Activated B cell treated with CpG ODN at 0.5 μM for 24 hours (primary cell): ENCODE results near the gene AMPD2. TPM values are rescaled to one million over a fixed set of nuclear protein-coding genes. Genes with fewer than 3 reads are reported as not detected.

Experiments
- ATAC-seq: fragments of 200-7000 bp; cut with Tn5 transposase; one replicate; pipeline ENCODE4 v1.10.0; 2021; ENCODE audit warnings: low read depth, mild to moderate bottlenecking, moderate library complexity
- CTCF ChIA-PET: fragments of 350-600 bp; sonication (Branson Sonifier 250); formaldehyde crosslinking; loops from one replicate; lab custom pipeline; 2021; ENCODE audit warnings: antibody characterized with exemption; lab: Charles Lee
- POLR2A ChIA-PET: fragments of 350-600 bp; sonication (Branson Sonifier 250); formaldehyde crosslinking; loops from one replicate; lab custom pipeline; 2021; ENCODE audit warnings: antibody characterized with exemption; lab: Charles Lee
- DNase-seq: peaks from one replicate; pipeline ENCODE4 v3.0.0; 2022
- H3K27ac Mint-ChIP-seq: one replicate; pipeline ENCODE4 v1.8.0; 2020; ENCODE audit warnings: mixed read lengths
- H3K27me3 Mint-ChIP-seq: one replicate; pipeline ENCODE4 v1.8.0; 2021; ENCODE audit warnings: mixed read lengths
- H3K36me3 Mint-ChIP-seq: one replicate; pipeline ENCODE4 v1.8.0; 2021; ENCODE audit warnings: low read depth, mixed read lengths
- H3K4me1 Mint-ChIP-seq: one replicate; pipeline ENCODE4 v1.8.0; 2021; ENCODE audit warnings: mixed read lengths
- H3K4me3 Mint-ChIP-seq: one replicate; pipeline ENCODE4 v1.8.0; 2020; ENCODE audit warnings: mild to moderate bottlenecking, mixed read lengths
- H3K9me3 Mint-ChIP-seq: one replicate; pipeline ENCODE4 v1.8.0; 2020; ENCODE audit warnings: mixed read lengths
- intact Hi-C: fragments of 100-400 bp; cut with micrococcal nuclease; formaldehyde crosslinking; loops from one replicate; pipeline ENCODE4 v1.15.1; 2024
- total RNA-seq: library from RNA; stranded (reverse); gene quantifications from 2 replicates; pipeline ENCODE4 v1.2.3, GENCODE V29; 2022
- TF ChIP-seq, protein P1 (sequence below): fragments of 200-600 bp; IDR thresholded peaks from one replicate; pipeline ENCODE4 v1.8.0; 2022; ENCODE audit warnings: antibody characterized with exemption, mild to moderate bottlenecking

AMPD2 gene
- total RNA-seq, 1 donor from 2014 or later, result 64.9 TPM

- H3K9me3 Mint-ChIP-seq, result no peaks in the 10 kb centered on the region
- ChIA-PET CTCF (interaction anchor here (1.8 to 2.3 kb wide), 2 partner anchors 11 to 21 kb away, joined by 9 to 11 read pairs; no protein-coding TSS in a partner anchor), POLR2A (interaction anchor here (0.7 to 2.8 kb wide), 11 partner anchors 10 to 519 kb away, joined by 3 to 35 read pairs (median 5); partner anchors contain the start of genes AHCYL1, ATXN7L2, GNAI3 and GSTM1)
- H3K27ac Mint-ChIP-seq, result peak overlapping the region; percentile 93
- no peak for ATAC-seq
- intact Hi-C loops, result loop anchor here (1.0 kb wide), 3 partner anchors 21 to 125 kb away; partner anchors contain the start of genes CYB561D1 and GNAI3
- TF ChIP-seq, protein P1, sequence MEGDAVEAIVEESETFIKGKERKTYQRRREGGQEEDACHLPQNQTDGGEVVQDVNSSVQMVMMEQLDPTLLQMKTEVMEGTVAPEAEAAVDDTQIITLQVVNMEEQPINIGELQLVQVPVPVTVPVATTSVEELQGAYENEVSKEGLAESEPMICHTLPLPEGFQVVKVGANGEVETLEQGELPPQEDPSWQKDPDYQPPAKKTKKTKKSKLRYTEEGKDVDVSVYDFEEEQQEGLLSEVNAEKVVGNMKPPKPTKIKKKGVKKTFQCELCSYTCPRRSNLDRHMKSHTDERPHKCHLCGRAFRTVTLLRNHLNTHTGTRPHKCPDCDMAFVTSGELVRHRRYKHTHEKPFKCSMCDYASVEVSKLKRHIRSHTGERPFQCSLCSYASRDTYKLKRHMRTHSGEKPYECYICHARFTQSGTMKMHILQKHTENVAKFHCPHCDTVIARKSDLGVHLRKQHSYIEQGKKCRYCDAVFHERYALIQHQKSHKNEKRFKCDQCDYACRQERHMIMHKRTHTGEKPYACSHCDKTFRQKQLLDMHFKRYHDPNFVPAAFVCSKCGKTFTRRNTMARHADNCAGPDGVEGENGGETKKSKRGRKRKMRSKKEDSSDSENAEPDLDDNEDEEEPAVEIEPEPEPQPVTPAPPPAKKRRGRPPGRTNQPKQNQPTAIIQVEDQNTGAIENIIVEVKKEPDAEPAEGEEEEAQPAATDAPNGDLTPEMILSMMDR, result no peak
- no peak for DNase-seq
- H3K27me3 Mint-ChIP-seq, result no peaks in the 10 kb centered on the region
- H3K4me3 Mint-ChIP-seq, result peak overlapping the region; percentile 90
- H3K36me3 Mint-ChIP-seq, result peaks cover 4% of the 10 kb centered on the region
- H3K4me1 Mint-ChIP-seq, result peaks cover 69% of the 10 kb centered on the region
These were observed 719 bp upstream of the AMPD2 start for GRCh38 chr1:109618661-109619575.

GRCh38 chr1:109620401-109620791 lies 759 bp downstream of the AMPD2 start:
- H3K27ac Mint-ChIP-seq, result peak overlapping the region; percentile 93
- peak; percentile 1 for ATAC-seq
- TF ChIP-seq, protein P1, result no peak
- DNase-seq, result no peak
- intact Hi-C loops, result loop anchor here (2.0 to 10.0 kb wide), 3 partner anchors 36 to 508 kb away; partner anchors contain the start of genes ELAPOR1, GSTM4 and PSMA5
- peak overlapping the region; percentile 90 for H3K4me3 Mint-ChIP-seq
- H3K36me3 Mint-ChIP-seq, result peaks cover 6% of the 10 kb centered on the region
- H3K27me3 Mint-ChIP-seq, result no peaks in the 10 kb centered on the region
- no peaks in the 10 kb centered on the region for H3K9me3 Mint-ChIP-seq
- CTCF ChIA-PET, result interaction anchor here (0.7 to 2.3 kb wide), 4 partner anchors 10 to 127 kb away, joined by 3 to 11 read pairs (median 8); partner anchors contain the start of gene CYB561D1
- POLR2A ChIA-PET, result interaction anchor here (0.6 to 2.8 kb wide), 7 partner anchors 20 to 392 kb away, joined by 3 to 35 read pairs (median 5); partner anchors contain the start of genes ATXN7L2, GNAI3 and GSTM1
- peaks cover 78% of the 10 kb centered on the region for H3K4me1 Mint-ChIP-seq

DNA sequence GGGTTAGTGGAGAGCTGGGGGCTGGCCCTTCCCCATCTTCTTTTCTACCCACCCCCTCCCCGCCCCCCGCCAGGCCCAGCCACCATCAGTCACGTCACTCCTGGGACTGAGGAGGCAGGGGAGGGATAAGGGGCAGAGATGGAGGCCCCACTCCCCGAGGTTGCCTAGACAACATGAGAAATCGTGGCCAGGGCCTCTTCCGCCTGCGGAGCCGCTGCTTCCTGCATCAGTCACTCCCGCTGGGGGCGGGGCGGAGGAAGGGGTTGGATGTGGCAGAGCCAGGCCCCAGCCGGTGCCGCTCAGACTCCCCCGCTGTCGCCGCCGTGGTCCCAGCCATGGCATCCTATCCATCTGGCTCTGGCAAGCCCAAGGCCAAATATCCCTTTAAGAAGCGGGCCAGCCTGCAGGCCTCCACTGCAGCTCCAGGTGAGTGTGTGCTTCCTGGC lies 1.2 kb downstream of the AMPD2 start:
- H3K4me3 Mint-ChIP-seq, result peak overlapping the region; percentile 90

GRCh38 chr1:109621379-109622136 lies 1.9 kb downstream of the AMPD2 start:
- intact Hi-C loops, result loop anchor here (2.0 to 10.0 kb wide), 3 partner anchors 35 to 509 kb away; partner anchors contain the start of genes ELAPOR1, GSTM4 and PSMA5
- Mint-ChIP-seq H3K36me3 (peaks cover 15% of the 10 kb centered on the region), H3K4me3 (peak overlapping the region; percentile 90), H3K9me3 (no peaks in the 10 kb centered on the region), H3K4me1 (peaks cover 72% of the 10 kb centered on the region), H3K27me3 (no peaks in the 10 kb centered on the region), H3K27ac (peak overlapping the region; percentile 93)
- ChIA-PET POLR2A (interaction anchor here (0.6 to 2.8 kb wide), 4 partner anchors 51 to 138 kb away, joined by 3 to 35 read pairs (median 6); partner anchors contain the start of genes ATXN7L2 and GNAI3), CTCF (interaction anchor here (4.8 kb wide), 1 partner anchor 19 kb away, joined by 19 read pairs; no protein-coding TSS in a partner anchor)
- no peak for ATAC-seq
- TF ChIP-seq, protein P1, result no peak
- DNase-seq, result no peak

More for the DNA sequence above, 1.2 kb downstream of the AMPD2 start:
- TF ChIP-seq, protein P1, result no peak
- ATAC-seq (peak; percentile 67), DNase-seq (peak; percentile 80)
- peaks cover 8% of the 10 kb centered on the region for H3K36me3 Mint-ChIP-seq
- intact Hi-C loops, result loop anchor here (2.0 to 10.0 kb wide), 3 partner anchors 36 to 509 kb away; partner anchors contain the start of genes ELAPOR1, GSTM4 and PSMA5
- H3K4me1 Mint-ChIP-seq, result peaks cover 78% of the 10 kb centered on the region
- no peaks in the 10 kb centered on the region for H3K9me3 Mint-ChIP-seq
- CTCF ChIA-PET, result interaction anchor here (0.7 to 2.3 kb wide), 4 partner anchors 9 to 127 kb away, joined by 3 to 11 read pairs (median 8); partner anchors contain the start of gene CYB561D1
- H3K27ac Mint-ChIP-seq, result peak overlapping the region; percentile 93
- H3K27me3 Mint-ChIP-seq, result no peaks in the 10 kb centered on the region
- POLR2A ChIA-PET, result interaction anchor here (0.6 to 2.8 kb wide), 5 partner anchors 22 to 391 kb away, joined by 3 to 35 read pairs (median 6); partner anchors contain the start of genes ATXN7L2 and GNAI3
